Type B pancreatic cell (in vitro differentiated cells): ENCODE results near the gene ATP2A1. TPM values are rescaled to one million over a fixed set of nuclear protein-coding genes. Genes with fewer than 3 reads are reported as not detected.

ENCODE experiments used
- DNase-seq: peaks from one replicate; pipeline ENCODE4 v3.0.0; 2021; ENCODE audit warnings: mixed read lengths; ENCODE audit not compliant: unreplicated experiment; ENCODE audit errors: extremely low spot score
- H3K27ac Mint-ChIP-seq: 2 replicates; pipeline ENCODE4 v1.8.0; 2021; ENCODE audit warnings: mild to moderate bottlenecking, mixed read lengths
- H3K27me3 Mint-ChIP-seq: 2 replicates; pipeline ENCODE4 v1.8.0; 2021; ENCODE audit warnings: mixed read lengths
- H3K36me3 Mint-ChIP-seq: 2 replicates; pipeline ENCODE4 v1.8.0; 2021; ENCODE audit warnings: mixed read lengths
- H3K4me1 Mint-ChIP-seq: one replicate; pipeline ENCODE4 v1.8.0; 2021; ENCODE audit warnings: mixed read lengths; ENCODE audit not compliant: unreplicated experiment
- H3K4me3 Mint-ChIP-seq: 2 replicates; pipeline ENCODE4 v1.8.0; 2021; ENCODE audit warnings: mild to moderate bottlenecking, mixed read lengths
- H3K9me3 Mint-ChIP-seq: 2 replicates; pipeline ENCODE4 v1.8.0; 2021; ENCODE audit warnings: mixed read lengths
- total RNA-seq: library from RNA; stranded (reverse); gene quantifications from 2 replicates; pipeline ENCODE4 v1.2.1, GENCODE V29; 2021; ENCODE audit warnings: low replicate concordance
- TF ChIP-seq, protein P1 (sequence below): fragments of 200-600 bp; sonication (generic); conservative IDR thresholded peaks from 2 replicates; pipeline ENCODE4 v1.5.0; 2021; ENCODE audit warnings: antibody characterized with exemption, mild to moderate bottlenecking

Gene ATP2A1
- total RNA-seq, 1 donor from 2014 or later, result 4.4 TPM

DNA sequence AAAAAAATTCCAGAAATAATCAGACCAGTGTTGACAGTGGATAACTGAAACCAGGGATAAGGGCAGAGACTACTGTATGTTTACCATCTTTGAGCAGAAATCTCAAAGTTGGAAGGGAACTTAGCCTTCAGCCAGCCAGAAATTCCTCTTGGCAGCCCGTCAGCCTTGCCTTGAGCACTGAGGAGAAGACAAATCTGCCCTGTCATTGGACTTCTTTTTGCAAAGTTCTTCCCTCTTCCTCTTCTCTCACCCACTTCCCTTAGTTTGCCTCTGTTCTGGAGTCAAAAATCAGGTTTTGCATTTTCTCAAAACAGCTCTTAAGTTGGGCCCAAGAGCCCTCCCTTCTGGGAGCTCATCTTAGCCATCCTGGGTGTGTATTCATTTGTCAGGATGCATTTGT, 38.4 kb upstream of the ATP2A1 start:
- Mint-ChIP-seq H3K36me3 (peaks cover 18% of the 10 kb centered on the region), H3K4me1 (peaks cover under 1% of the 10 kb centered on the region), H3K27me3 (no peaks in the 10 kb centered on the region), H3K27ac (no peak overlapping the region), H3K9me3 (no peaks in the 10 kb centered on the region), H3K4me3 (no peak overlapping the region)
- DNase-seq, result no peak
- TF ChIP-seq, protein P1, sequence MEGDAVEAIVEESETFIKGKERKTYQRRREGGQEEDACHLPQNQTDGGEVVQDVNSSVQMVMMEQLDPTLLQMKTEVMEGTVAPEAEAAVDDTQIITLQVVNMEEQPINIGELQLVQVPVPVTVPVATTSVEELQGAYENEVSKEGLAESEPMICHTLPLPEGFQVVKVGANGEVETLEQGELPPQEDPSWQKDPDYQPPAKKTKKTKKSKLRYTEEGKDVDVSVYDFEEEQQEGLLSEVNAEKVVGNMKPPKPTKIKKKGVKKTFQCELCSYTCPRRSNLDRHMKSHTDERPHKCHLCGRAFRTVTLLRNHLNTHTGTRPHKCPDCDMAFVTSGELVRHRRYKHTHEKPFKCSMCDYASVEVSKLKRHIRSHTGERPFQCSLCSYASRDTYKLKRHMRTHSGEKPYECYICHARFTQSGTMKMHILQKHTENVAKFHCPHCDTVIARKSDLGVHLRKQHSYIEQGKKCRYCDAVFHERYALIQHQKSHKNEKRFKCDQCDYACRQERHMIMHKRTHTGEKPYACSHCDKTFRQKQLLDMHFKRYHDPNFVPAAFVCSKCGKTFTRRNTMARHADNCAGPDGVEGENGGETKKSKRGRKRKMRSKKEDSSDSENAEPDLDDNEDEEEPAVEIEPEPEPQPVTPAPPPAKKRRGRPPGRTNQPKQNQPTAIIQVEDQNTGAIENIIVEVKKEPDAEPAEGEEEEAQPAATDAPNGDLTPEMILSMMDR, result no peak

DNA sequence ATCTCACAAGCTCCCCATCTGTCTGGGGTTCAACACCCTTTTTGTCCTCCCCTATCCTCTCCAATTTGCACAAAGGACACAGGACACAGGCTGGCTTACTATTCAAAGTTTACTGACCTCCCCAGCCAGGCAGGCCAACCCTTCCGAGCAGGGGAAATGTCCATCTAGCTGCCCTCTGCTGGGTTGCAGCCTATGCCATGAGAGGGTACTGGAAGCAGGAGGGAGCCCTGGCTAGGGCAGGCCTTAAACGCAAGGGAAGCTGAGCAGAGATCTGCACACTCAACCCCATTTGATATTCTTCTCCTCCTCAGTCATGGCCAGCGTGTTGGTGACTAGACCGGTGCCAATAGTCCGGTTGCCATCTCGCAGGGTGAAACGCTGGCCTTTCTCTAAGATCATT, 35.6 kb upstream of the ATP2A1 start:
- no peak for DNase-seq
- peaks cover 20% of the 10 kb centered on the region for H3K4me1 Mint-ChIP-seq
- no peaks in the 10 kb centered on the region for H3K9me3 Mint-ChIP-seq
- no peaks in the 10 kb centered on the region for H3K27me3 Mint-ChIP-seq
- H3K4me3 Mint-ChIP-seq, result peak overlapping the region; percentile 67
- TF ChIP-seq, protein P1, result no peak
- peaks cover 20% of the 10 kb centered on the region for H3K36me3 Mint-ChIP-seq
- peak overlapping the region; percentile 46 for H3K27ac Mint-ChIP-seq

DNA sequence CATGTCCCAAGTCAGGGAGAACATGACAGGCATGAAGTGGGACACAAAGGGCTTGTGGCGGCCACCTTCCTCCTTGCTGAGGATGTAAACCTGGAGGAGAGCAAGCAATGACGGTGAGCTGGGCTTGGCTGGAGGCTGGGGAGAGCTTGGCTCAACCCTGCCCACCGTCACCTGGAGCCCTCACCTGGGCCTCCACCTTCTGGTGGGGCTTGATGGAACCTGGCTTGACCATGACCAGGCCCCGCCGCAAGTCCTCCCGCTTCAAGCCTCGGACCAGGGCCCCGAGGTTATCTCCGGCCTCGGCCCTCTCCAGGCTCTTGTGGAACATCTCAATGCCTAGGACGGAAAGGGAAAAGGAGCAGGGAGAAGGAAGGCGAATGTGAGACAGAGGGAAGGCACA, 34.5 kb upstream of the ATP2A1 start:
- Mint-ChIP-seq H3K4me1 (peaks cover 20% of the 10 kb centered on the region), H3K36me3 (peaks cover 11% of the 10 kb centered on the region), H3K27me3 (no peaks in the 10 kb centered on the region), H3K4me3 (no peak overlapping the region), H3K27ac (no peak overlapping the region), H3K9me3 (no peaks in the 10 kb centered on the region)
- TF ChIP-seq, protein P1, result no peak
- DNase-seq, result no peak

DNA sequence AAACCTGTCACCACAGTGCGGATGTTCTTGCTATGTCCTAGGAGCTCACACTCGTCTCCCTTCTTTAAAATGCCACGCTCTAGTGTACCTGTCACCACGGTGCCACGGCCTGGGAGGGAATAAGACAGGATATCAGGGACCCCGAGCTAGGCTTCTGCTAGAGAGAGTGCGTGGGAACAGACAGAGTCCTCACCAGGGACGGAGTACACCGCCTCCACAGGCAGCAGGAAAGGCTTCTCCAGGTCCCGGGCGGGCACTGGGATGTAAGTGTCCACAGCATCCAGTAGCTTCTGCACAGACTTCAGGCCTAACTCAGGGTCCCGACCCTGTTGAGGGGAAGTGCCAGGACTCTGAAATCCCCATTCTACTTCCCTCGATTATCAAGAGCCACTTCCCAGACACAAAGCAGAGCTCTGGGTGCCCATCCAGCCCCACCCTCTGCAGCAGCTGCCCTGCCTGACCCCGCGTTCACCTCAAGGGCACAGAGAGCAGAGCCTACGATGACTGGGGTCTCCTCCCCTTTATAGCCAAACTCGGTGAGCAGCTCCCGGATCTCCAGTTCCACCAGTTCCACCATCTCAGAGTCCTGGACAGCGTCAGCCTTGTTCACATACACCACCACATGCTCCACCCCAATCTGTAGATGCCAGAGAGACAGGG, 33.9 kb upstream of the ATP2A1 start:
- Mint-ChIP-seq H3K27ac (peak overlapping the region; percentile 96), H3K4me1 (peaks cover 20% of the 10 kb centered on the region), H3K4me3 (peak overlapping the region; percentile 98), H3K36me3 (peaks cover 11% of the 10 kb centered on the region), H3K27me3 (no peaks in the 10 kb centered on the region), H3K9me3 (no peaks in the 10 kb centered on the region)
- DNase-seq, result no peak
- TF ChIP-seq, protein P1, result no peak

DNA sequence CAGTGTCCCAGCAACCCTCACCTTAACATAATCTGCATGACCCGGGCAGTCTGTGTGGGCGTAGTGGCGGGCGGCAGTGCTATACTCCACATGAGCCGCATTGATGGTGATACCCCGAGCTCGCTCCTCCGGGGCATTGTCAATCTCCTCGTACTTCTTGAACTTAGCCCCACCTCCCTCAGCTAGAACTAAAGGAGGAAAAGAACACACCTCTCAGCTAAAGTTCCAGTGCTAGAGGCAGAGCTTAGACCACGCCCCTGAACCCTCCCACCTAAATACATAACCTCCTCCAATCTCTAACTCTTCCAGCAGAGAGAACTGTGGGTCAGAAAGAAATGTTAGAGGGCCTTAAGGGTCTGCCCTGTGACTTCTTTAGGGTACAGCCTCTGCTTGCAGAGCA, 33.0 kb upstream of the ATP2A1 start:
- no peak for DNase-seq
- Mint-ChIP-seq H3K27me3 (no peaks in the 10 kb centered on the region), H3K4me1 (peaks cover 20% of the 10 kb centered on the region), H3K36me3 (peaks cover 11% of the 10 kb centered on the region), H3K4me3 (peak overlapping the region; percentile 98), H3K27ac (peak overlapping the region; percentile 96), H3K9me3 (no peaks in the 10 kb centered on the region)
- TF ChIP-seq, protein P1, result no peak

DNA sequence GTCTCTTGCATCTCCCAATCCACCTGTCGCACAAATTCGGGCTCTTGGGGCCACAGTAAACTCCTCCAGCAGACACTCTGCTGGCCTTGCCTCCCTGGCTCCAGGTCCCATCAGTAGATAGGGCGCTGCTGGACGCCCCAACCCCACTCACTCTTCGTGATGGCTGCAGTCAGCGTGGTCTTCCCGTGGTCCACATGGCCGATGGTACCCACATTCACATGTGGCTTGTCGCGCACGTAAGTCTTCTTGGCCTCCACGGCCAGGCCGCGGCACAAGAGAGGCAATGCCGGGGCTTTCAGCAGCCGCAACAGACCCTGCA, 32.6 kb upstream of the ATP2A1 start:
- H3K36me3 Mint-ChIP-seq, result peaks cover 11% of the 10 kb centered on the region

More for the DNA sequence above, 32.6 kb upstream of the ATP2A1 start:
- H3K4me1 Mint-ChIP-seq, result peaks cover 20% of the 10 kb centered on the region
- TF ChIP-seq, protein P1, result no peak
- peak overlapping the region; percentile 96 for H3K27ac Mint-ChIP-seq
- no peaks in the 10 kb centered on the region for H3K27me3 Mint-ChIP-seq
- H3K4me3 Mint-ChIP-seq, result peak overlapping the region; percentile 98
- no peak for DNase-seq
- no peaks in the 10 kb centered on the region for H3K9me3 Mint-ChIP-seq
